Fibroblast of skin of left biceps (primary cell): ENCODE results near the gene PLXNA4.

ENCODE experiments used
- DNase-seq, 2 experiments: peaks; one replicate each; pipeline ENCODE4 v3.0.0-alpha.2; 2013; ENCODE audit warnings: low read depth in 2 of 2

The PLXNA4 gene

GRCh38 chr7:132354527-132354926 lies 221.7 kb downstream of the PLXNA4 start:
- DNase-seq = peak; percentile 39 to 47

GRCh38 chr7:132353936-132354335 lies 222.3 kb downstream of the PLXNA4 start:
- peak; percentile 19 to 21 for DNase-seq

GRCh38 chr7:132352800-132353199 lies 223.5 kb downstream of the PLXNA4 start:
- DNase-seq = peak; percentile 59 to 67

- DNase-seq = no peak
Observed at GRCh38 chr7:132351954-132352499, 224.2 kb downstream of the PLXNA4 start.

- no peak for DNase-seq
Observed at GRCh38 chr7:132350741-132351140, 225.5 kb downstream of the PLXNA4 start.

- DNase-seq = no peak
Observed at GRCh38 chr7:132349075-132349474, 227.2 kb downstream of the PLXNA4 start.

GRCh38 chr7:132348341-132348740 lies 227.9 kb downstream of the PLXNA4 start:
- no peak for DNase-seq

GRCh38 chr7:132347858-132348257 lies 228.4 kb downstream of the PLXNA4 start:
- DNase-seq = no peak

- no peak for DNase-seq
Observed at GRCh38 chr7:132347123-132347522, 229.1 kb downstream of the PLXNA4 start.

GRCh38 chr7:132345543-132346129 lies 230.6 kb downstream of the PLXNA4 start:
- no peak for DNase-seq

GRCh38 chr7:132345030-132345429 lies 231.2 kb downstream of the PLXNA4 start:
- no peak for DNase-seq

- DNase-seq = no peak
Observed at GRCh38 chr7:132343199-132343598, 233.1 kb downstream of the PLXNA4 start.

- DNase-seq = no peak
Observed at GRCh38 chr7:132337450-132338080, 238.7 kb downstream of the PLXNA4 start.

GRCh38 chr7:132336797-132337196 lies 239.5 kb downstream of the PLXNA4 start:
- DNase-seq = no peak

- DNase-seq = no peak
Observed at GRCh38 chr7:132333301-132333700, 243.0 kb downstream of the PLXNA4 start.

GRCh38 chr7:132328760-132329159 lies 247.5 kb downstream of the PLXNA4 start:
- no peak for DNase-seq

- DNase-seq = no peak
Observed at GRCh38 chr7:132328047-132328620, 248.1 kb downstream of the PLXNA4 start.

- no peak for DNase-seq
Observed at GRCh38 chr7:132326878-132327589, 249.2 kb downstream of the PLXNA4 start.

GRCh38 chr7:132322970-132323369 lies 253.3 kb downstream of the PLXNA4 start:
- no peak for DNase-seq

GRCh38 chr7:132321387-132321786 lies 254.9 kb downstream of the PLXNA4 start:
- DNase-seq = no peak

GRCh38 chr7:132319481-132319880 lies 256.8 kb downstream of the PLXNA4 start:
- no peak for DNase-seq
